Activated naive CD4-positive, alpha-beta T cell treated with anti-CD3 and anti-CD28 coated beads, Interleukin-2, amount 50 U/mL, for 16 hours (primary cell): ENCODE measurements around the gene PARM1.

Source experiments
- DNase-seq: peaks from one replicate; pipeline ENCODE4 v3.0.0-alpha.2; 2020

Gene PARM1

DNA sequence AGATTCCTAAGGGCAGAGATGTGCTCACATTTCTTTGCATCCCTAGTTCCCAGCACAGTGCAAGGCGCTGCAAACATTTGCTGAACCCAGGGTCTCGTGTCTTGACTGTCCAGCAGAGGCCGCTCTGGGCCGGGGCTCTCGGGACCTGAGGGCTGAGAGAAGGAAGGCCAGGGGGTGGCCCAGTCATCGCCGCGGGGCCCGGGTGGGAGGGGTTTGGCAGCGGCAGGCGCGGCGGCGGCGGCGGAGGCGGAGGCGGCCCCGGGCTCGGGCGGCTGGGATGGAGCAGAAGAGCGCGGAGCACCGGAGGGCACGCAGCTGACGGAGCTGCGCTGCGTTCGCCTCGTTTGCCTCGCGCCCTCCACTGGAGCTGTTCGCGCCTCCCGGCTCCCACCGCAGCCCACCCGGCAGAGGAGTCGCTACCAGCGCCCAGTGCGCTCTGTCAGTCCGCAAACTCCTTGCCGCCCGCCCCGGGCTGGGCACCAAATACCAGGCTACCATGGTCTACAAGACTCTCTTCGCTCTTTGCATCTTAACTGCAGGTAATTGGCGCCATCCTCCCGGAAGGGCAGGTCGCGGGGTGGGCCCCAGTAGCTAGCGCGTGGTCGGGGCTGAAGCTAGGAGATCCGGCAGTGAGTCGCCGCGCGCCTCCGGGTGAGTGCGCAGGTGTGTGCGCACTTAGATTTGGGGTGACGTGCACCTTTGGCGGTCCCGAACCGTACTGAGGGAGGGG is at the start of gene PARM1:
PARM1 (plus strand) TSS at position 285 of the 730 bp plus-strand sequence; CDS start at position 497, 212 bp downstream.
- no peak for DNase-seq

DNA sequence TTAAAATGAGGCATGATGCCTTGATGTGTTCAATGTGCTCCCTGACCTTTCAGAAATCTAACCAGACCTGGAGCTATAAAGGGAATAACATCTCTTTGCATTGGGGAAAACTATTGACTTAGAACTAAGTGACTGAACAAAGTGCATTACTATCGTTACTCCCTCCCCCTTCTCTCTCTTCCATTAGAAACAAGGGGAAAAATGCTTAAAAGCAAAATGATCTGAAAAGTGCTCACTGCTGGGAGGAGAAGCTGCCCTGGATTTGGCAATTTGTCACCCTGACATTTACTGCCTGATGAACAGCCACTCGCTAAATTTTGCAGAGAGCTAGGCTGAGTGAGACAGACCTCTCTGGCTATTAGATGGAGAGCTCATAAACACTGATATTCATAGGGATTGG is 48.6 kb upstream of the PARM1 start:
- DNase-seq, result no peak

DNA sequence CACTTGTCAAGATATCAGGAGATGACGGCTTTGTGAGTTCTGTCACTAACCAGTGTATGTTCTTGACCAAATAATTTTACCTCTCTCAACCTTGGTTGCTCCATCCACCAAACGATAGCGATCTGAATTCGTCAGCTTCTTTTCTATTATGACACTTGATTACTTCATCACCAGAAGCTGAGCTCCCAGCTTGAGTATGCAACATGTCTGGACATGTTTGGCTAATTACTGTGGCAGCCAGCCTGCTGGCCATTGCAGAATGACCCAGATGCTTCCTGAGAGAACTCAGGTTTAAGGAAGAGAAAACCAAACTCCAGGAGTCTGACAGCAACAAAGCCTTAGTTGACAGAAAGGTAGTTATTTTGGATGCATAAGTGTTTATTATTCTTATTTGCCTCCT is 46.4 kb upstream of the PARM1 start:
- no peak for DNase-seq

DNA sequence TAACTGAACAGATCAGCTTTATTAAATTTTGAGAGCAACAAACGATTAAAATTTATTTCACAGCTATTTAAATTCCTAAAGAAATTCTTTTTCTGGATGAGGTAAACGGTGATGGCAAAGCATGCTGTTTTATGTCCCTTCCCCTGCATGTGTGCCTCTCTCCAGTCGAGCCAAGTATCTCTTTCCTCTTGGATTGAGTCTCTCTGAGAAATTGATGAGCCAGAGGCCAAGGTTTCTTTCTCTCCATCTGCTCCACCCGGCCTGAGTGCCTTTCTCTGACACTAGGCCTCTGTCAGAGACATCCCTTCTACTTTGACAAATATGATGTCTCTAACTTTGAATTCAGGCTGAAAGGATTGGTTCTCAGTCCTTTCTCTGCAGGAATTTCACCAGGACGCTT is 42.6 kb upstream of the PARM1 start:
- no peak for DNase-seq

- DNase-seq, result no peak
Measured at GRCh38 chr4:74891037-74891436, 41.9 kb upstream of the PARM1 start.

GRCh38 chr4:74893171-74893570 is 39.7 kb upstream of the PARM1 start:
- no peak for DNase-seq

- no peak for DNase-seq
Measured at GRCh38 chr4:74896595-74896994, 36.3 kb upstream of the PARM1 start.

- DNase-seq, result no peak
Measured at GRCh38 chr4:74897386-74897785, 35.5 kb upstream of the PARM1 start.

DNA sequence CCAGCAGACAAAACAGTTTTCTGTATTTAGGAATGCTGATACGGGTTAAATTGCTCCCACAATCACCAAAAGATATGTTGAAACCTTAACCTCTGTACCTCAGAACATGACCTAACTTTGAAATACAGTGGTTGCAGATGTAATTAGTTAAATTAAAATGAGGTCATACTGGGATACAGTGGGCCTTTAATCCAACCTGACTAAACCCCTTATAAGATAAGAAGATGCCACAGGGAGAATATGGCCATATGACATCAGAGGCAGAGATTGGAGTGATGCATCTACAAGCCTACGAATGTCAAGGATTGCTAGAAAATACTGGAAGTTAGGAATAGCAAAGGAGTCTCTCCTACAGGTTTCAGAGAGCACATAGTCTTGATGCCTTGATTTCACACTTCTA is 32.1 kb upstream of the PARM1 start:
- DNase-seq, result no peak

DNA sequence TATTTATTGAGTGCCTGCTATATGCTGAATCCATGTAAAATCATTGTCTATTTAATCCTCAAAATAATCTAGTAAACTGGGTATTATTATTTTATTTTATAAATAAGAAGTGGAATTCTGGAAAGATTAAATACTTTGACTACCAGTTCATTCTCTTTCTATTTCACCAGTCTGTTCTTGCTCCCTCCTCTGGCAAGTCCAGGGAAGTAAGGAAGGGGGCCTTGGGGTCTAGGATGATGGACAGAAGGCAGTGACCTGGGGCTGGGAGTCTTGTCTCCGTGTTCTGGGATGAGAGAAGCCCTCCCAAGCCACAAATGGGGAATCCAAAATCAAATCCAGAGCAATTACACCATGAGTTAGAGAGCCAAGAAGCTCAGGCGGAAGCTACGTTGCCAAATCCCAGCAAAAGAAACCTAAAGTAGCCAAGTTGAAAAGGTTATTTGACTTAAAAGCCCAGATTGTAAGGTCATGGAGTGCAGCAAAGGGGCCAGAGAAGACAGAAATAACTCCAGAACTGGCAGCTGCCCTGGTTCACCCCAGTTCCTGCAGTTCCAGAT is 28.3 kb upstream of the PARM1 start:
- no peak for DNase-seq

- DNase-seq, result no peak
Measured at GRCh38 chr4:74906771-74907170, 26.1 kb upstream of the PARM1 start.

DNA sequence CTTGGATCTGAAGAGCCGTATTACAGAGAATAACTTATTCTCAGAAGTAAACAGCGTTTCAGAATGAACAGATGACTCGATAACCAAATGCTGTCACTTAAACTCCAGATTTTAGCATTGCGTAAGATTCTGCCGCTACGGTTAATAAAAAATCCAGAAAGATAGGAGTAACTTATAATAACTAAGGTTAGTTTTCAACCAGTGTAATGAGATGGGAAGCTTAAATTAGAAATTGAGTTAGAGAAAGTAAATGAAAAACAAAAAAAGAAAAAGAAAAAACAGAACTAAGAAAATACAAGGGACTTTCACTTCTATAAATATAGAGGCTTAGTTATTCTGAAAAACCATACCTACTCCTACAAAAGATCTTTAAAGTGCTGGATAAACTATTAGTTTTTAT is 13.1 kb upstream of the PARM1 start:
- DNase-seq, result no peak

DNA sequence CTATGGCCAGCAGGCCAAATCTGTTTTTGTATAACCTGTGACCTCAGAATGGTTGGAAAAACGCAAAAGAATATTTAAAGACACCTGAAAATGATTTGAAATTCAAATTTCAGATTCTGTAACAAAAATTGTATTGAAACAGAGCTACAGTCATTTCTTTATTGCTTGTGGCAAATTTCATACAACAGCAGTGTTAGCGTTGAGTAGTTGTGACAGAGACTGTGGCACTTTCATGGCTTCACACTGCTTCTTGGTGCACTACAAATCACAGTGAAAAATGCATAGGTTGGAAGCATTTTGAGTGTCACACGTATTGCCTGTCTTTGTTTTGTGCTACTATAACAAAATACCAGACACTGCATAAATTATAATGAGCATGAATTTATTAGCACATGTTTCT is 12.2 kb upstream of the PARM1 start:
- DNase-seq, result no peak

DNA sequence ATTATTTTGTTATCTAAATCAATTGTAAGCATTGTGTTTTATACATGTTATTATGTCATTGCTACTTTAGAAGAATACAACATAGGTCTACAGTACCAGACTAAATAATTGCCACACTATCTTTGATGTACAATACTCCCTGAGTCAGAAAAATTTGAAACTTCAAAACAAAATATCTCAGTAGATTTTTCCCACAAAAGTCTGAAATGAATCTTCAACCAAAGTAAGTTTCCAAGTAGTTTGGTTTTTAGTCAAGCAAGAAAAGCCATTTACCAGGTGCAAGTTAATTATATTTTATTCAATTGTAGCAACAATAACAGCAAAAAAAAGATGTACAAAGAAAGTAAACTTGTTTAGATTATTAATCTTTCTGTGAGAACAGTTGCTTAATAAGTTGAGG is 11.4 kb upstream of the PARM1 start:
- no peak for DNase-seq

DNA sequence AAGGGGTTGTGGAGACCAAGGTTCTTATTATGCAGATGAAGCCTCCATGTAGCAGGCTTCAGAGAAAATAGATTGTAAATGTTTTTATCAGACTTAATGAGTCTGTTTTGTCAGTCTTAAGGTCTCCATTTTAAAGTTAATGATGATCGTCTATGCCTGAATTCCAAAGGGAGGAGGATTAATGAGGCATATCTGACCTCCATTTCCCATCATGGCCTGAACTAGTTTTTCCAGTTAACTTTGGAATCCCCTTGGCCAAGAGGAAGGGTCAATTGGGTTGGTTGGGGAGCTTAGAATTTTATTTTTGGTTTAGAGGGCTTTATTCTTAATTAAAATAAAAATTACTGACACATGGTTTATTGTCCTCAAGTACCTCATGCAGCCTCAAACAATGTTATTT is 6.9 kb upstream of the PARM1 start:
- DNase-seq, result no peak

GRCh38 chr4:74930162-74930561 is 2.8 kb upstream of the PARM1 start:
- no peak for DNase-seq

- no peak for DNase-seq
Measured at GRCh38 chr4:74931376-74931775, 1.5 kb upstream of the PARM1 start.

GRCh38 chr4:74932010-74932409 is 906 bp upstream of the PARM1 start:
- no peak for DNase-seq

GRCh38 chr4:74933562-74934015 is 673 bp downstream of the PARM1 start:
- DNase-seq, result no peak

GRCh38 chr4:74934016-74934831 is 1.3 kb downstream of the PARM1 start:
- DNase-seq, result no peak

DNA sequence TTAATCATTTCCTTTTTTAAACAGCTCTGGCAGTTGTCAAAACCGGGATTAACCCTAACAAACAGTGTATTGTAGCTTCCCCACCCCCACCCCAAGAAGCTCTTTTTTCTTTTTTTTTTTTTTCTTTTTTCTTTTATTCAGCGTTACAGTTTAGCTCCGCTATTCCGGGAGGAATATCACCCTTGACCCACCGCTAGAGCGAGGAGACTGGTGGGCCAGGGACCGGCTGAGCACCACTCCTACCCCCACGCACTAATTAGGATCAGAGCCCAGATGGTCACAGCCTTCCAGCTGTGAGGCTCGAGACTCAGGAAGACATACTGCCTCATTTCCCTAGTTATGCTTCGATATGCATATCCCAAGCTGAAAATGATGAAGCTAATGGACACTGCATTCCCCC is 2.0 kb downstream of the PARM1 start:
- no peak for DNase-seq

DNA sequence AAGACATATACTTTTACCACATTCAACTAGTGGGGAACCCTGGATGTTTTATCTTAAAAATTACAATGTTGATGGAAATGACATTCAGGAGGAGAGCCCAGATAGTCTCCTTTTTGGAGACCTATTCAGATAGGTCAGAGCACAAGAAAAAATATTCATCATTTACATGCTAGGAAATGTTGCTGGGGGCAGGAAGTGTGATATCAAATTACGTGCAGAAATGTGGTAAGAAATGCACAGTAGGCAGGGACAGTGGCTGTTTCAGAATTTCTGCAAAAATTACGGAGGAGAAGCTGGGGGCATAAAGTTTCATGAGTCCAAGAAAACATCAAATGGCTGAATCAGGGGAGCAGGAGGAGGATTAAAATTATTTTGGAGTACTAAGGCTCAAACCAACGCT is 8.2 kb downstream of the PARM1 start:
- DNase-seq, result no peak

- DNase-seq, result no peak
Measured at GRCh38 chr4:74942251-74942917, 9.5 kb downstream of the PARM1 start.

GRCh38 chr4:74942918-74943253 is 10.0 kb downstream of the PARM1 start:
- DNase-seq, result no peak
